ENCODE measurements around the gene HIP1R. TPM values are rescaled to one million over a fixed set of nuclear protein-coding genes. Genes with fewer than 3 reads are reported as not detected.

The HIP1R gene
- total RNA-seq, 1 donor from 2014 or later, result 66.0 TPM

DNA sequence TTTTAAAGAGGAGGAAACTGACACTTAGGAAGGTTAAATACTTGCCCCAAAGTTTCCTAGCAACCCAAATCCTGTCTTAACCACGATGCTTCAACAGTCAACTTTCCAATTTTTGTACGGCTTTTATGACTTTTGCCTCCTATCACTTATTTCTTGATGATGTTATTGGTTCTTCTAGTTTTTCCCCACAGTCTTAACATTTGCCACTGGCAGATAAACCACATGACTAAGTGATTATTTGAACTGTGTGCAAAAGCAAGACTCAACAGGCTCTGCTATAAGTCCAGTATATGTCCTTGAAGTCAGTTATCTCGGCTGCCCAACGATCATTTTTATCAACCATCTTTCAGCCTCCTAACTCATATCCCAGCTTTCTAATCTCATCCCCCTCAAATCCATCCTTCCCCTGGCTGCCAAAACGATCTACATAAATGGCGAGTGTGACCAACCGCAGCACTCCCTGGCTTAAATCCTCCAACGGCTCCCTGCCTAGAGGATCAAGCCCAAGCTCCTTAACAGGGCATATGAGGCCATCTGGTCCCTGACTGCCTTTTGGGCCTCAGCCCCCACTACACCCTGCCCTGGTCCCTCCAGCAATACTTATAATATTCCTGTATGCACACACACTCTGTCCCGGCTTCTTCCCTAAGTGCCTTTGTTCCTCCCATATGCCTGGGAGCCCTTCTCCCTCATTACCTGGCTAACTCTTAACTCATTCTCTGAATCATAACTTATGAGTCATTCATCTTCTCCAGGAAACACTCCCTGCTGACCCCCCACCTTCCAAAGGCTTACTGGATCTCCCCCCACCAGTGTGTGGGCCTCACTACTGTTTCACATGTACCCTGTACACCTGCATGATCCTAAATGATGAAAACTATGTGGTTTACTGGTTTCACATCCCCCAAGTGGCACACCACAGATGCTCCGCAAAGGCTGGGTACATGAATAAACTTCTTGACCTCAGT, 51.9 kb downstream of the HIP1R start:
- Histone ChIP-seq H3K9me3 (no peaks in the 10 kb centered on the region), H3K36me3 (no peaks in the 10 kb centered on the region), H3K27ac (peak overlapping the region; percentile 70), H3K4me3 (peak overlapping the region in 1 of 2 donors; percentile 3), H3K27me3 (no peaks in the 10 kb centered on the region), H3K4me1 (peaks cover 82% of the 10 kb centered on the region)
- TF ChIP-seq, protein P1, sequence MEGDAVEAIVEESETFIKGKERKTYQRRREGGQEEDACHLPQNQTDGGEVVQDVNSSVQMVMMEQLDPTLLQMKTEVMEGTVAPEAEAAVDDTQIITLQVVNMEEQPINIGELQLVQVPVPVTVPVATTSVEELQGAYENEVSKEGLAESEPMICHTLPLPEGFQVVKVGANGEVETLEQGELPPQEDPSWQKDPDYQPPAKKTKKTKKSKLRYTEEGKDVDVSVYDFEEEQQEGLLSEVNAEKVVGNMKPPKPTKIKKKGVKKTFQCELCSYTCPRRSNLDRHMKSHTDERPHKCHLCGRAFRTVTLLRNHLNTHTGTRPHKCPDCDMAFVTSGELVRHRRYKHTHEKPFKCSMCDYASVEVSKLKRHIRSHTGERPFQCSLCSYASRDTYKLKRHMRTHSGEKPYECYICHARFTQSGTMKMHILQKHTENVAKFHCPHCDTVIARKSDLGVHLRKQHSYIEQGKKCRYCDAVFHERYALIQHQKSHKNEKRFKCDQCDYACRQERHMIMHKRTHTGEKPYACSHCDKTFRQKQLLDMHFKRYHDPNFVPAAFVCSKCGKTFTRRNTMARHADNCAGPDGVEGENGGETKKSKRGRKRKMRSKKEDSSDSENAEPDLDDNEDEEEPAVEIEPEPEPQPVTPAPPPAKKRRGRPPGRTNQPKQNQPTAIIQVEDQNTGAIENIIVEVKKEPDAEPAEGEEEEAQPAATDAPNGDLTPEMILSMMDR (IDR thresholded peaks at IDR 0.05), result no peak
- no peak for TF ChIP-seq POLR2AphosphoS5 (IDR thresholded peaks at IDR 0.05; ENCODE audit: insufficient read depth in 1 of 2, low read depth in 1 of 2)
- TF ChIP-seq POLR2A (IDR thresholded peaks at IDR 0.05), result no peak
- no peak for DNase-seq (ENCODE audit: extremely low spot score in 2 of 2)
- intact Hi-C loops (cut with DNase I), result no loop called here

DNA sequence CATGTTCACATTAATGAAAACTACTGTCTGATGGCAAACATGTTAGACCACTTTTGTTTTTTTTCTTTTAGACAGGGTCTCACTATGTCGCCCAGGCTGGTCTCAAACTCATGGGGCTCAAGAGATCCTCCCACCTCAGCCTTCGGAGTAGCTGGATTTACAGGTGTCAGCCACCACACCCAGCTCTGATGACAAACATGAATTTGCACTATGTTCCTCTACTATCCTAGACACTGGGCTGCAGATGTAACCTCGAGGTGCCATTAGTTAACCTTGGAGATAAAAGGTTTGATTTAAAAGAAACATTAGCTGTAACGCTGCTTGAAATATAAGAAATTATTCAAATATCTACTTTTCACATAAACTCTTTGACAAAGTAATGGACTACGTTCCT, 52.6 kb downstream of the HIP1R start:
- Histone ChIP-seq H3K4me3 (peak overlapping the region; percentile 7 to 12), H3K4me1 (peaks cover 82% of the 10 kb centered on the region), H3K27me3 (no peaks in the 10 kb centered on the region), H3K9me3 (no peaks in the 10 kb centered on the region), H3K36me3 (no peaks in the 10 kb centered on the region), H3K27ac (peak overlapping the region; percentile 70)
- DNase-seq (ENCODE audit: extremely low spot score in 2 of 2), result no peak
- intact Hi-C loops (cut with DNase I), result no loop called here
- TF ChIP-seq POLR2A (IDR thresholded peaks at IDR 0.05), result no peak
- TF ChIP-seq POLR2AphosphoS5 (IDR thresholded peaks at IDR 0.05; ENCODE audit: insufficient read depth in 1 of 2, low read depth in 1 of 2), result no peak
- TF ChIP-seq, protein P1 (IDR thresholded peaks at IDR 0.05), result no peak

DNA sequence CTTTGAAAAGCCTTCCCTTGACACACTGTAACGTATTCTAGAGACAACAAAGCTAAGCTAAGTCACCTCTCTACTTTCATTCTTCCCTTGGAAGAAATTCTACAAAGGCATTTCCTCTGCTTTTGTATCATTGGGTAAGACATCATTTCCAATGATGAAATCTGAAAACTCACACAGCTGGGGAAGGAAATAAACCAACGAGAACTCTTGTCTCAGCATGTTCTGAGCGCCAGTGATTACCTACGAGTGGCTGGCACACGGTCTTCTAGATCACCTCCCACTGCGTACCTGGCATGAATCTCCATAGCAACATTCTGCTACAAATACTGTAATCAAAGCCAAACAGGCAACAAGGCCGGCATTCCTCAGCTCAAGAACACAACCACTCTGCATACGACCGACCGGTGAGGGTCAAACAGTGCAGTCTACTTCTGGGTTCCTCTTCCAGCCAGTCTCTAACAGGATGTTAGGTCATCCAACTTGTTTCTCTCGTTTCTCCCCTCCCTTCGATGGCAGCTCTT, 53.0 kb downstream of the HIP1R start:
- intact Hi-C loops (cut with DNase I), result no loop called here
- Histone ChIP-seq H3K9me3 (no peaks in the 10 kb centered on the region), H3K27ac (peak overlapping the region; percentile 70), H3K4me3 (peak overlapping the region; percentile 7 to 12), H3K36me3 (no peaks in the 10 kb centered on the region), H3K4me1 (peaks cover 82% of the 10 kb centered on the region), H3K27me3 (no peaks in the 10 kb centered on the region)
- peak in 1 of 2 donors; percentile 64 for TF ChIP-seq POLR2AphosphoS5 (IDR thresholded peaks at IDR 0.05; ENCODE audit: insufficient read depth in 1 of 2, low read depth in 1 of 2)
- TF ChIP-seq POLR2A (IDR thresholded peaks at IDR 0.05), result no peak
- no peak for DNase-seq (ENCODE audit: extremely low spot score in 2 of 2)

DNA sequence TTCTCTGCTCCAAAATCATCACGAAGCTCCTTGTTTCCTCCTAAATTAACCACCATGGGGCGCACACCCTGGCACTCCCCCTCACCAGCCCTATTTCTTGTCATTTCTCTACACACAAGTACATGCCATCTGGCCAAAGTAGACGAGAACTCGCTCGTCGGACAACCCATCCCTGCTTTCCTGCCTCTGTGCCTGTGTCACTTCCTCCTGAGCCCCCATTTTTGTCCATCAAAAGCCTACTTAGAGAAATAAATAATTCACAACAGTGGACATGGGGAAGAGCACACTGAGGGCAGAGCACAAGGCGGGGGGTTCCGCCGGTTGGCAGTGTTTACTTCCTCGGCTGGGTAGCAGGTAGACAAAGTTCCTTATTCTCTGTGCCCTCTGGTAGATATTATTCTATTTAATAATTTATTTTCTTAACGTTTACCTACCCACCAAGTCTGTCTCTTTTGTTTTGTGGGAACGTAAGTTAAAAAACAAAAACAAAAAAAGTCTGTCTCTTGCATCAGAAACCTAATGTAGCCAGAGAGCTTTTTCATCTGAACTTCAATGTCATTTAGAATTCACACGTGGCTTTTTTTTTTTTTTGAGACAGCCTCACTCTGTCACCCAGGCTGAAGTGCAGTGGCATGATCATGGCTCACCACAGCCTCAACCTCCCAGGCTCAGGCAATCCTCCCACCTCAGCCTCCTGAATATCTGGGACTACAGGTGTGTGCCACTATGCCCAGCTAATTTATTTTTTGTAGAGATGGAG, 54.7 kb downstream of the HIP1R start:
- peaks cover 89% of the 10 kb centered on the region for H3K4me1 ChIP-seq
- H3K27me3 ChIP-seq, result no peaks in the 10 kb centered on the region
- TF ChIP-seq, protein P1 (IDR thresholded peaks at IDR 0.05), result no peak
- no peak for TF ChIP-seq POLR2A (IDR thresholded peaks at IDR 0.05)
- no peak for TF ChIP-seq POLR2AphosphoS5 (IDR thresholded peaks at IDR 0.05; ENCODE audit: insufficient read depth in 1 of 2, low read depth in 1 of 2)
- intact Hi-C loops (cut with DNase I), result no loop called here
- H3K4me3 ChIP-seq, result no peak overlapping the region
- H3K27ac ChIP-seq, result peak overlapping the region; percentile 70
- DNase-seq (ENCODE audit: extremely low spot score in 2 of 2), result no peak
- no peaks in the 10 kb centered on the region for H3K9me3 ChIP-seq
- H3K36me3 ChIP-seq, result no peaks in the 10 kb centered on the region
